ENCODE results near the gene RAB27A. TPM values are rescaled to one million over a fixed set of nuclear protein-coding genes. Genes with fewer than 3 reads are reported as not detected.

The RAB27A gene
- total RNA-seq, 1 donor = 7.8 TPM

GRCh38 chr15:55270291-55270690 is 19.3 kb downstream of the RAB27A start:
- TF ChIP-seq, protein P1, sequence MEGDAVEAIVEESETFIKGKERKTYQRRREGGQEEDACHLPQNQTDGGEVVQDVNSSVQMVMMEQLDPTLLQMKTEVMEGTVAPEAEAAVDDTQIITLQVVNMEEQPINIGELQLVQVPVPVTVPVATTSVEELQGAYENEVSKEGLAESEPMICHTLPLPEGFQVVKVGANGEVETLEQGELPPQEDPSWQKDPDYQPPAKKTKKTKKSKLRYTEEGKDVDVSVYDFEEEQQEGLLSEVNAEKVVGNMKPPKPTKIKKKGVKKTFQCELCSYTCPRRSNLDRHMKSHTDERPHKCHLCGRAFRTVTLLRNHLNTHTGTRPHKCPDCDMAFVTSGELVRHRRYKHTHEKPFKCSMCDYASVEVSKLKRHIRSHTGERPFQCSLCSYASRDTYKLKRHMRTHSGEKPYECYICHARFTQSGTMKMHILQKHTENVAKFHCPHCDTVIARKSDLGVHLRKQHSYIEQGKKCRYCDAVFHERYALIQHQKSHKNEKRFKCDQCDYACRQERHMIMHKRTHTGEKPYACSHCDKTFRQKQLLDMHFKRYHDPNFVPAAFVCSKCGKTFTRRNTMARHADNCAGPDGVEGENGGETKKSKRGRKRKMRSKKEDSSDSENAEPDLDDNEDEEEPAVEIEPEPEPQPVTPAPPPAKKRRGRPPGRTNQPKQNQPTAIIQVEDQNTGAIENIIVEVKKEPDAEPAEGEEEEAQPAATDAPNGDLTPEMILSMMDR (IDR thresholded peaks at IDR 0.05; ENCODE audit: insufficient read depth, low read depth, low read length) = no peak
- no peak for DNase-seq (ENCODE audit: low read depth)
- H3K4me3 ChIP-seq (ENCODE audit: low read depth, low read length) = no peak overlapping the region

DNA sequence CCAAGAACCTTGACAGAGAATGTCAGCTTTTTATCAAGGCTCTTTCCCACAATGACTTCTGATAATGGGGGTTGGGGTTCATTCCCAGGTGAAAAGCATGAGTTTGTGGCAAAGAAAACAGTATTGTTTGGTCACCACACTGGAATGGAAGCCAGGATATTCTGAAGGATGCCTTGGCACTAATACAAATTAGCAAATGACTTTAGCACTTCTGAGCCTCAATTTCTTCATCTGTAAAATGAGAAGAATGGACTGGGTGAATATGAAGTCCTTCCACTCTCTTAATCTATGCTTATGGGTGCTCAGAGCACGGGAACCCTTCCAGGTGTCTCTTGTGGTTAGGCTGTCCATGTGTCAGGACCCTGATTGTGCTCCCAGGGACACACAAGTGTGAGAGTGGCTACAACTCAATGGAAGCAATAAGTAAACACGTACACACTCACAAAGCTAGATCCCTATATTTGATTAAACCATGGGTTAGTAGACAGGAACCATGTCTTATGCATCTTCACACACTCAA is 21.4 kb downstream of the RAB27A start:
- DNase-seq (ENCODE audit: low read depth) = no peak
- TF ChIP-seq, protein P1 (IDR thresholded peaks at IDR 0.05; ENCODE audit: insufficient read depth, low read depth, low read length) = no peak
- H3K4me3 ChIP-seq (ENCODE audit: low read depth, low read length) = no peak overlapping the region

GRCh38 chr15:55267401-55268175 is 22.0 kb downstream of the RAB27A start:
- H3K4me3 ChIP-seq (ENCODE audit: low read depth, low read length) = peak overlapping the region; percentile 21
- peak; percentile 95 for DNase-seq (ENCODE audit: low read depth)
- TF ChIP-seq, protein P1 (IDR thresholded peaks at IDR 0.05; ENCODE audit: insufficient read depth, low read depth, low read length) = no peak

- TF ChIP-seq, protein P1 (IDR thresholded peaks at IDR 0.05; ENCODE audit: insufficient read depth, low read depth, low read length) = no peak
- DNase-seq (ENCODE audit: low read depth) = no peak
- no peak overlapping the region for H3K4me3 ChIP-seq (ENCODE audit: low read depth, low read length)
Observed at GRCh38 chr15:55266547-55266946, 23.1 kb downstream of the RAB27A start.

GRCh38 chr15:55260562-55261131 is 29.0 kb downstream of the RAB27A start:
- DNase-seq (ENCODE audit: low read depth) = no peak
- no peak overlapping the region for H3K4me3 ChIP-seq (ENCODE audit: low read depth, low read length)
- TF ChIP-seq, protein P1 (IDR thresholded peaks at IDR 0.05; ENCODE audit: insufficient read depth, low read depth, low read length) = no peak

- TF ChIP-seq, protein P1 (IDR thresholded peaks at IDR 0.05; ENCODE audit: insufficient read depth, low read depth, low read length) = no peak
- DNase-seq (ENCODE audit: low read depth) = no peak
- no peak overlapping the region for H3K4me3 ChIP-seq (ENCODE audit: low read depth, low read length)
Observed at GRCh38 chr15:55257938-55258337, 31.7 kb downstream of the RAB27A start.
